ENCODE measurements around the gene MMD. TPM values are rescaled to one million over a fixed set of nuclear protein-coding genes. Genes with fewer than 3 reads are reported as not detected.
A peak's percentile ranks its signal among the peaks of the same experiment; 100 is the strongest.

The MMD gene
- total RNA-seq, 2 experiments from 2014 or later = 15.3 to 17.4 TPM

- H3K4me3 ChIP-seq (ENCODE audit: low read length) = peak overlapping the region; percentile 99
- Mint-ChIP-seq H3K27ac (peak overlapping the region; percentile 91), H3K4me1 (ENCODE audit: low read depth) (peaks cover 30% of the 10 kb centered on the region), H3K4me3 (peak overlapping the region; percentile 95), H3K27me3 (peaks cover 24% of the 10 kb centered on the region), H3K9me3 (no peaks in the 10 kb centered on the region), H3K36me3 (ENCODE audit: low read depth) (peaks cover 8% of the 10 kb centered on the region)
- no peaks in the 10 kb centered on the region for H3K9me3 ChIP-seq (ENCODE audit: control insufficient read depth in 1 of 2, insufficient read depth in 1 of 2, low read length in 2 of 2)
- intact Hi-C loops (cut with DNase I, micrococcal nuclease) = loop anchor here in 1 of 2 experiments (5.0 to 10.0 kb wide), 4 partner anchors 183 to 1665 kb away; partner anchors contain the start of genes AKAP1, COX11, PCTP and STXBP4
- H3K27ac ChIP-seq (ENCODE audit: low read depth in 1 of 2, low read length in 2 of 2) = peak overlapping the region; percentile 65
- peaks cover under 1 to 4% of the 10 kb centered on the region in 2 experiments for H3K27me3 ChIP-seq (ENCODE audit: control insufficient read depth in 1 of 2, insufficient read depth in 2 of 2, low read length in 2 of 2)
- DNase-seq (peak in 8 of 14 experiments; percentile 2 to 69 (median 20)), ATAC-seq (ENCODE audit: poor library complexity) (peak; percentile 24)
- ChIA-PET CTCF (interaction anchor here (0.5 to 1.1 kb wide), 2 partner anchors 157 to 414 kb away, joined by 3 read pairs; no protein-coding TSS in a partner anchor), POLR2A (interaction anchor here (1.2 kb wide), 1 partner anchor 182 kb away, joined by 3 read pairs; no protein-coding TSS in a partner anchor)
- TF ChIP-seq CTCF (IDR thresholded peaks at IDR 0.05) = no peak
- H3K4me1 ChIP-seq (ENCODE audit: insufficient read depth, low read length) = peaks cover 21% of the 10 kb centered on the region
- no peaks in the 10 kb centered on the region for H3K36me3 ChIP-seq (ENCODE audit: insufficient read depth, low read length)
These were observed 1.4 kb downstream of the MMD start for GRCh38 chr17:55420067-55420775.

DNA sequence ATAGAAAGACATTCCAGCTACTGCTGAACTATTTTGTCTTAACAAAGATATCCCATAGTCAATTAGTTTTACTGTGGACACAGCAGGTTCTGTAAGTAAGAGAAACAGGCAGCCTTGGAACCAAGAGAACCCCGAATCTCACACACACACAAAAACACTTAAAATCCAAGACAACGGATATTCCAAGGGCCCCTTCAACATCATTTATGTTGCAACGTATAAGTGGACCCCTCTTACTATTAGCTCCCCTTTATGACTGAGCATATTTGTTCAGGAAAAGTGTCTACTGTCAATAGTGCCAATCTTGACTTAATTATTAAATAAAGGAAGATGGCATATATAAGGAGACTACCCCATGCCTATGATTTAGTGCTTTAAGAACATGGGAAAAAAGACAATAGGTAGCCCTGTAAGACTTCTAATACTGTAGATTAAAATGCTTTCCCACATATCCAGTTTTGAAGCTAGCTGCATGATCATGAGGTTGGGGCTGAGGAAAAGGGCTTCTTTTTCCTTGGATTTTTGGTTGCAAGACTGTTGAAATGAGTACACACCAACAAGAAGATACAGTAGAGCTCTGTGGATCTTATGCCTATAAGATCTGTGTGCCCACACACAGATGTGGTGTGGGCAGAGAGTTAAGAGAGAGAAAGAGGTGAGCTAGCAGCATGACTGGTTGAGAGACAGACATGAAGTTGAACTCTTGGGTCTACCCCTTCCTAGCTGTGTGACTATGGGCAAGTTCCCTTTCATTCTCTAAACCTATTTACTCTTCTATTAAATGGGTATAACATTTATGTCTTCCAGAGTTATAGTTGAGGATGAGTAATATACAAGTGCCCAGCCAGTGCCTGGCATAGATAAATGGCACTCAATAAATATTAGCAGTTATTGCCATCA is 3.0 kb downstream of the MMD start:
- peak overlapping the region; percentile 95 for H3K4me3 Mint-ChIP-seq
- H3K27ac Mint-ChIP-seq = peak overlapping the region; percentile 91
- DNase-seq (no peak), ATAC-seq (ENCODE audit: poor library complexity) (no peak)
- no peaks in the 10 kb centered on the region for H3K9me3 ChIP-seq (ENCODE audit: control insufficient read depth in 1 of 2, insufficient read depth in 1 of 2, low read length in 2 of 2)
- H3K27me3 ChIP-seq (ENCODE audit: control insufficient read depth in 1 of 2, insufficient read depth in 2 of 2, low read length in 2 of 2) = no peaks in the 10 kb centered on the region
- no peak overlapping the region for H3K4me3 ChIP-seq (ENCODE audit: low read length)
- H3K36me3 Mint-ChIP-seq (ENCODE audit: low read depth) = peaks cover 15% of the 10 kb centered on the region
- H3K9me3 Mint-ChIP-seq = no peaks in the 10 kb centered on the region
- H3K27me3 Mint-ChIP-seq = peaks cover 8% of the 10 kb centered on the region
- ChIA-PET CTCF (no interaction called here), POLR2A (no interaction called here)
- H3K36me3 ChIP-seq (ENCODE audit: insufficient read depth, low read length) = peaks cover 5% of the 10 kb centered on the region
- intact Hi-C loops (cut with DNase I, micrococcal nuclease) = loop anchor here in 1 of 2 experiments (5.0 to 10.0 kb wide), 2 partner anchors 1414 to 1546 kb away; partner anchors contain the start of genes C17orf67, COIL and DGKE
- no peak for TF ChIP-seq CTCF (IDR thresholded peaks at IDR 0.05)
- no peak overlapping the region for H3K27ac ChIP-seq (ENCODE audit: low read depth in 1 of 2, low read length in 2 of 2)
- H3K4me1 Mint-ChIP-seq (ENCODE audit: low read depth) = peaks cover 30% of the 10 kb centered on the region
- H3K4me1 ChIP-seq (ENCODE audit: insufficient read depth, low read length) = peaks cover 21% of the 10 kb centered on the region

All from CD4-positive, alpha-beta T cell (primary cell).